GM19351 (cell line): Measurements from ENCODE around the gene THAP8.

ENCODE experiments used
- ATAC-seq: cut with Tn5 transposase; IDR thresholded peaks from one replicate; pipeline ENCODE4 v1.9.1; 2021; ENCODE audit warnings: mild to moderate bottlenecking, moderate library complexity; ENCODE audit not compliant: unreplicated experiment

THAP8 gene, protein sequence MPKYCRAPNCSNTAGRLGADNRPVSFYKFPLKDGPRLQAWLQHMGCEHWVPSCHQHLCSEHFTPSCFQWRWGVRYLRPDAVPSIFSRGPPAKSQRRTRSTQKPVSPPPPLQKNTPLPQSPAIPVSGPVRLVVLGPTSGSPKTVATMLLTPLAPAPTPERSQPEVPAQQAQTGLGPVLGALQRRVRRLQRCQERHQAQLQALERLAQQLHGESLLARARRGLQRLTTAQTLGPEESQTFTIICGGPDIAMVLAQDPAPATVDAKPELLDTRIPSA

DNA sequence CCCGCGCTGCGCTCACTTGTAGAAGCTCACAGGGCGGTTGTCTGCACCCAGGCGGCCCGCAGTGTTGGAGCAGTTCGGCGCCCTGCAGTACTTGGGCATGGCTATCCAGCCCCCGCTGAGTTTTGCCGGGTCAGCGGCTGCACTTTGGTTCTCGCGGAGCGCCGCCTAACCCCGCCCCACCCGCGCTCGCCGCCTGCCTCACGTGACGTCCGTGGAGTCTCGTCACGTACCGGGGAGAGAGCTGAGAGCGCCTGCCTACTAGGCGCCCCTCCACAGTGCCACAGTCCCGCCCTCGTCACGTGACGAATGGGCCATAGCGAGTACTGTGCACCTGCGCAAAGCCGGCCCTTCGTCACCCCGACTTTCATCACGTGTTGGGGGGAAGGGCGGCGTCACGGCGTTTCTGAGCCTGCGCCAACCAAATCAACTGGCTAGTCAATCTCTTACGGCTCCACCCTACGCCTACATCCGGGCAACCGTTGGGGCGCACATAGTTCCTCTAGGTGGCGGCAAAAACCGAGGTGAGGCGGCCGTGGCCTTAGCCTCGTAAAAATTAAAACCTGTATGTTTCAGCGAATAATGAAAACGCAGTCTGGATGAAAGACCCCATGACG, at the start of gene THAP8:
Gene THAP8 (minus strand): TSS at position 167 of the 614 bp plus-strand sequence. CDS start 68 bp downstream, at position 99.
- ATAC-seq = peak; percentile 76

DNA sequence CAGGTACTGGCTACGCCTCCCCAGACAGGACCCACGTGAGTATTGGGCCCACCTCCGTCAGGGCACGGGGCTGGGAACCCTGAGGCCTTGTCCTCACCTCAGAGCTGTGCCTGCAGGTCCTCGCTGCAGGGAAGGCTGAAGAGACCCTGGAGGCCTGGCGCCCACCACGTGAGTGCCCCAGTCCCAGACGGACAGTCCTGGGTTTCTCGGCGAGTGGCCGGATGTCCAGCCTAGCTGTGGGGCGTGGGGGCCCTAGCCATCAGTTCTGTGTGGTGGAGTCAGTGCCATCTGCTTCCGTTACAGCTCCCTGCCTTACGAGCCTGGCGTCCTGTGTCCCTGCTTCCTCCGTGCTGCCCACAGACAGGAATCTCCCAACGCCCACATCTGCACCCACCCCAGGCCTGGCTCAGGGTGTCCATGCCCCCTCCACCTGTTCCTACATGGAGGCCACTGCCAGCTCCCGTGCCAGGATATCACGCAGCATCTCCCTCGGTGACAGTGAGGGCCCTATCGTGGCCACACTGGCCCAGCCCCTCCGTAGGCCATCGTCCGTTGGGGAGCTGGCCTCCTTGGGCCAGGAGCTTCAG, 49.0 kb upstream of the THAP8 start:
- no peak for ATAC-seq

DNA sequence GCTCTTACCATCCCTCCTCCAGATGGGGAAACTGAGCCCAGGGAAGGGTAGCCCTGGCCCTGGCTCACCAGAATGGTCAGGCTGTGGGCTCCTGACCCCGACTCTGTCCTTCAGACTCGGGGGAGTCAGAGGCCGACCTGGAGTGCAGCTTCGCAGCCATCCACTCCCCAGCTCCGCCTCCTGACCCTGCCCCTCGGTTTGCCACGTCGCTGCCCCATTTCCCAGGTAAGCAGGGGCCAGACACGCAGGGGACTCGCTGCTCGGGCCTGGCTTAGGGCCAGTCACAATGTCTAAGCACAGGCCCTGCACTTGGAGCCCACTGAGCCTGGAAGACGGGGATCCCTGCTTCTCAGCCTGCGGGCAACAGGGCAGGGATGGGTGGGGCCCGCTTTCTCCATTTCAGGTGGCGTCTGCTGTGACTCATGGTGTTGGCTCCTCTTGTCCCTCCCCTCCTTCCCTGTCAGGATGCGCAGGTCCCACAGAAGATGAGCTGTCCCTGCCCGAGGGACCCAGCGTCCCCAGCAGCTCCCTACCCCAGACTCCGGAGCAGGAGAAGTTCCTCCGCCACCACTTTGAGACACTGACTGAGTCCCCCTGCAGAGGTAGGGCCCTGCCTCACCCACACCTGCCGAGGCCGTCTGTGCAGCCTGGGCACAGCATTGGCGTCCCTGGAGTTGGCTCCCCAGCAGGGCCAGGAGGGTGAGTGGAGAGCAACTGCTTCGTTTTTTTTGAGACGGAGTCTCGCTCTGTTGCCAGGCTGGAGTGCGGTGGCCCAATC, 47.7 kb upstream of the THAP8 start:
- no peak for ATAC-seq

GRCh38 chr19:36100476-36100875, 46.4 kb upstream of the THAP8 start:
- no peak for ATAC-seq

- ATAC-seq = no peak
These were observed 45.2 kb upstream of the THAP8 start for GRCh38 chr19:36099166-36099785.

DNA sequence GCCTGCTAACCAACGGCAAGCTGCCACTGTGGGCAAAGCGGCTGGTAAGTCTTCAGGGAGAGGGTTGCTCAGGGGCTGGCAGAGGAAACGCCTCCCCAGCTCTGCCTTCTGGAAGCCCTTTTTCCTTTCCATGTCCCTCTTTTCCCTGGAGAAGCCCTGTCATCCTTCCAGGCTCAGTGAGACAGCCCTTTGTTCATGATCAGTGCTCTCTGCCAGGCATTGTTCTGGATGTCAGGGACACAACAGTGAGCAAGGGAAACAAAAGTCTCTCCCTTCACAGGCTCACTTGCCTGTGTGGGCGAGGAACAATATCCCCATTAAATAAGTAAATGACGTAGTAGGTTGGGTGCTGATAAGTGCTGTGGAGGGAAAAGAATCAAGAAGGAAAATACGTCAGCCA, 43.0 kb upstream of the THAP8 start:
- no peak for ATAC-seq

DNA sequence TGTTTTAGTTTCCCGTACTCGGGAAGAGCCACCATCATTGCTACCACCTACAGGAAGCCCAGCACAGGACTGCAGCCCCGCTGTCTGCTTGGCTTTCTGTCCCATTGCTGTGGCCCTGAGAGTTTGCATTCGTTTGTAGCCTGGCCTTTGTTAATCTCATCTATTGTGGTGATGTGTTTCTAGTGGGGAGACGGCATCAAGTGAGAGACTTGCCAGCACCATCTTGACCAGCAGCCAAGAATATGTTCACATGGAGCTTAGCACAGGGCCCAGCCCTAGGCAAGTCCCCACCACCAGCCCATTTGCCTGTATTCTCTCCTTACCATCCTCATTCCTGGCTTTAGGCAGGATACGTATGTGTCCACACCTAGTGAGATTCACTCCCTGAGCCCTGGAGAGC, 39.6 kb upstream of the THAP8 start:
- no peak for ATAC-seq

GRCh38 chr19:36093146-36093662, 39.1 kb upstream of the THAP8 start:
- ATAC-seq = no peak

- ATAC-seq = no peak
These were observed 38.5 kb upstream of the THAP8 start for GRCh38 chr19:36092566-36092965.

- no peak for ATAC-seq
These were observed 37.0 kb upstream of the THAP8 start for GRCh38 chr19:36090910-36091695.

DNA sequence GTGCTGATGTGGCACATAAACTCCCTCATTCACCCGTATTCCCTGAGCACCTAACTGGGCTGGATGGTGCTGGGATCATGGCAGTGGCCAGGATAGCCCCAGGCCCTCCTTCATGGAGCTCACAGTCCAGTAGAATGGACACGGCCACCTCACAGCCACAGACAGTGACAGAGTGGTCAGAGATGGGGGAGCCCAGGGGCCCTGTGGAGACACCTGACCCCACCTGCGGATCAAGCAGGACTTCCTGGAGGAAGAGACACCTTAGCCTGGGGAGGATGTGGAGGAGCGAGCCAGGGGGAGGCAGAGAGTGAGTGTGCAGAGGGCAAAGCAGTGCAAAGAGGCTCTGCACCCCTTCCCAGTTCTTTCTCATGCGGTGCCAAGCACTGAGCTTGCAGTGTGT, 35.8 kb upstream of the THAP8 start:
- no peak for ATAC-seq

- no peak for ATAC-seq
These were observed 32.2 kb upstream of the THAP8 start for GRCh38 chr19:36086326-36086725.

- ATAC-seq = no peak
These were observed 30.3 kb upstream of the THAP8 start for GRCh38 chr19:36084231-36085009.

GRCh38 chr19:36082916-36083315, 28.8 kb upstream of the THAP8 start:
- ATAC-seq = no peak

- ATAC-seq = no peak
These were observed 27.8 kb upstream of the THAP8 start for GRCh38 chr19:36081894-36082293.

DNA sequence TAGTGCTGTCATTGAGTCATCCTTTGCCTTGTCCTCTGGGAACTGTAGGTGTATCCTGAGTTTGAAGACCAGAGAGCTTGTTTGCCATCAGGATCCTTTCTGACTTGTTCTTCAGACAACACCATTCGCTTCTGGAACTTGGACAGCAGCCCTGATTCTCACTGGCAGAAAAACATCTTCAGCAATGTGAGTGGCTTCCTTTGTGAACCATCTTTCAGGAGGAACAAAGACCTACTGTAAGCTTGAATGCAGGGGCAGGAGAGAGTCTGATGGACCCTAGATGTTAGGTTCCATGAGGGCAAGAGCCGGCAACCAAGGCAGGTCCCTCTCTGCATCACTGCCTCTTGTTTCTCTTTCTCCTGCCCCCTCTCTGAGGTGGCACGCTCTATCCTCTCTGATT, 27.3 kb upstream of the THAP8 start:
- no peak for ATAC-seq

- no peak for ATAC-seq
These were observed 25.4 kb upstream of the THAP8 start for GRCh38 chr19:36079389-36079945.

GRCh38 chr19:36073121-36073876, 19.2 kb upstream of the THAP8 start:
- ATAC-seq = no peak
